AG04450 (cell line): Measurements from ENCODE around the gene GPRC5B. TPM values are rescaled to one million over a fixed set of nuclear protein-coding genes. Genes with fewer than 3 reads are reported as not detected.

ENCODE experiments used
- CTCF ChIA-PET: fragments of 300-600, 350-600 bp; formaldehyde crosslinking; extraction: SDS; loops from one replicate; lab custom pipeline; 2022; ENCODE audit warnings: antibody characterized with exemption, inconsistent platforms; lab: Charles Lee
- POLR2A ChIA-PET: fragments of 350-600 bp; formaldehyde crosslinking; extraction: SDS; loops from one replicate; lab custom pipeline; 2021; ENCODE audit warnings: antibody characterized with exemption, inconsistent platforms; lab: Yijun Ruan, JAX
- DNase-seq: peaks from one replicate; pipeline ENCODE4 v3.0.0-alpha.2; 2011; ENCODE audit warnings: low read depth, low spot score
- H3K27ac ChIP-seq: one replicate; pipeline ENCODE4 v1.5.1; 2012; ENCODE audit warnings: low read depth, low read length, control low read depth
- H3K27me3 ChIP-seq: one replicate; pipeline ENCODE4 v1.6.0; 2012; ENCODE audit warnings: low read length; ENCODE audit not compliant: control insufficient read depth, insufficient read depth
- H3K4me3 ChIP-seq: 2 replicates; pipeline ENCODE4 v1.5.1; 2011; ENCODE audit warnings: mild to moderate bottlenecking, low read depth, low read length, control low read depth
- H3K9me3 ChIP-seq: 2 replicates; pipeline ENCODE4 v1.5.1; 2012; ENCODE audit warnings: low read length; ENCODE audit not compliant: control insufficient read depth, insufficient read depth
- polyA plus RNA-seq: library from polyadenylated mRNA; depleted of rRNA; stranded (reverse); fragments of >200 nt; gene quantifications from 2 replicates; pipeline ENCODE4 v1.2.3, GENCODE V29; 2011
- TF ChIP-seq, protein P1 (sequence below): IDR thresholded peaks from 2 replicates; pipeline ENCODE4 v1.5.1; 2011; ENCODE audit warnings: low read depth, low read length, control low read depth, inconsistent platforms

GPRC5B gene
- polyA plus RNA-seq, 1 experiment = 30.6 TPM

DNA sequence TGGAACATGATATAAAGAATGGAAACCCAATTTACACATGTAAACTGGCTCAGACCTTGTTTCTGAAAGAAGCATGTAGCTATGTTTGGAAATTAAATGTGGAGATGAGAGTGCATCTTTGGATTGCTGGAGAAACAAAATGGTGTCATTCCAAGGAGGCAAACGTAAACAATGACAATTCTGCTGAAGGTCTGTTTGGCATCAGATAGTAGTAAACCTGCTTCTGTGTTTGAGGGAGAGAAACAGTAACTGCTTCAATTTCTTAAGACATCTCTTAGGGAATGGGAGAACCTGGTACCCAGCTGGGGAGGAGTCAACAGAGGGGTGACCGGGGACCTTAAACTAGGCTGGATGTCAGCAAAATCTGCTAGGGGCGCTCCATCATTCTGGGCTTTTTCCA, 23.5 kb downstream of the GPRC5B start:
- Histone ChIP-seq H3K27ac (no peak overlapping the region), H3K4me3 (no peak overlapping the region), H3K27me3 (no peaks in the 10 kb centered on the region), H3K9me3 (no peaks in the 10 kb centered on the region)
- DNase-seq = no peak
- ChIA-PET POLR2A (no interaction called here), CTCF (interaction anchor here (0.9 kb wide), 1 partner anchor 303 kb away, joined by 5 read pairs; no protein-coding TSS in a partner anchor)
- TF ChIP-seq, protein P1, sequence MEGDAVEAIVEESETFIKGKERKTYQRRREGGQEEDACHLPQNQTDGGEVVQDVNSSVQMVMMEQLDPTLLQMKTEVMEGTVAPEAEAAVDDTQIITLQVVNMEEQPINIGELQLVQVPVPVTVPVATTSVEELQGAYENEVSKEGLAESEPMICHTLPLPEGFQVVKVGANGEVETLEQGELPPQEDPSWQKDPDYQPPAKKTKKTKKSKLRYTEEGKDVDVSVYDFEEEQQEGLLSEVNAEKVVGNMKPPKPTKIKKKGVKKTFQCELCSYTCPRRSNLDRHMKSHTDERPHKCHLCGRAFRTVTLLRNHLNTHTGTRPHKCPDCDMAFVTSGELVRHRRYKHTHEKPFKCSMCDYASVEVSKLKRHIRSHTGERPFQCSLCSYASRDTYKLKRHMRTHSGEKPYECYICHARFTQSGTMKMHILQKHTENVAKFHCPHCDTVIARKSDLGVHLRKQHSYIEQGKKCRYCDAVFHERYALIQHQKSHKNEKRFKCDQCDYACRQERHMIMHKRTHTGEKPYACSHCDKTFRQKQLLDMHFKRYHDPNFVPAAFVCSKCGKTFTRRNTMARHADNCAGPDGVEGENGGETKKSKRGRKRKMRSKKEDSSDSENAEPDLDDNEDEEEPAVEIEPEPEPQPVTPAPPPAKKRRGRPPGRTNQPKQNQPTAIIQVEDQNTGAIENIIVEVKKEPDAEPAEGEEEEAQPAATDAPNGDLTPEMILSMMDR = no peak

DNA sequence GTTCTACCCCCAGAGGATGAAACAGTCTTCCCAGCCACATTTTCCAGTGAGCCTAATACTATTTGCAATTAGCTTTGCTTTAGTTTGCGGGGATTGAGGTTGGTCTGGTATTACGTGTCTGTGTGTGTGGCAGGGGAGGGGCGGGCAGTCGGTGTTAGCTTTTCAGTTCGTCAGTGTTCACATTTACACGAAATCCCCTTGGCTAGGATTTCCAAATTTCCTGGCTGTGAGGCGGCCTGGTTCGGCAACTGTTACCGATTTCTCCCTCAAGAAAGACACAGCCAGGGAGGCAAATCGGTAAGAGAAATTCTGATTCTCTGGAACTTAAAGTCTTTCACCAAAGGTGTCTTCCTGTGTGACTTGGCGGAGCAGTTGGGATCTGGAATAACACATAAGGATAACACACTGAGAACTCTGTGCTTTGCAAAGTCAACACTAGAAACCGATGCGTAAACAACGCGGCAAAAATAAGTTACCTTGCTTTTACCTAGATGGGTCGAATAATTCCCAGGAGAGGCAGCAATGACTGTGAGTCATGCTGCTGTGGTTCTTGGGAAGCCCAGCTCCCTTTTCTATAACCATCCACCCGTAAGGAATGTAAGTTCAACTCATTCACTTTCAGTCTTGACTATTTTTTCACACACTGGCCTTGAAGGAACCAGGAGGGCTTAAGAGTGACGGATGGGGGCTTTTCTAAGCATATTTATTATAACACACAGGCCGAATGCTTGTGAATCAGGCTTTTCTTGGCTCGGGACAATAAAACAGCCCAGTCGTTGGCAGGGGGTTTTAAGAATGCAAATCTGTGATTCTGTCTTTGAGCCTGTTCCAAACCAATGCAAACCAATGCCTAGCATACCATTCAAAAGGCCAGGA, 24.2 kb downstream of the GPRC5B start:
- CTCF ChIA-PET = interaction anchor here (0.7 kb wide), 1 partner anchor 267 kb away, joined by 3 read pairs; no protein-coding TSS in a partner anchor
- TF ChIP-seq, protein P1 = no peak
- H3K27me3 ChIP-seq = no peaks in the 10 kb centered on the region
- POLR2A ChIA-PET = interaction anchor here (1.1 kb wide), 1 partner anchor 15 kb away, joined by 4 read pairs; no protein-coding TSS in a partner anchor
- H3K27ac ChIP-seq = peak overlapping the region; percentile 59
- peak; percentile 34 for DNase-seq
- no peak overlapping the region for H3K4me3 ChIP-seq
- no peaks in the 10 kb centered on the region for H3K9me3 ChIP-seq

DNA sequence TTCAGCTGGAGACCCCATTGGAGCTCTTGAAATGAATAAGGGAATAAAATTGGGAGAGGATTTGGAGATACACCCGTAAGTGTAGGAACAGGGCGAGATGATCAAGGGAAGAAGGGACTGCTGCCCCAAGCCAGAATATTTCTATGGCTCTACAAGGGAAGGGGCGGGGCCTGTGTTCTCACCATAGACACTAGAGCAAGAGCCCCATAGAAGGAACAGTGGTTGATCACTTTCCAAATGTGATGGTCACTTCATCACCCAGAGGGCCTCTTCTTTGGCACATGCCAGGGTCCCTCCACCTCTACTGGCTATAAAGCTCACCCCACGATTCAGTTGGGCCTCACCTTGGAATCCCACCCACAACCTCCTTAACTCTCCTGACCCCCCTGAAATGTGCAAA, 25.0 kb downstream of the GPRC5B start:
- POLR2A ChIA-PET = interaction anchor here (1.1 kb wide), 1 partner anchor 14 kb away, joined by 4 read pairs; no protein-coding TSS in a partner anchor

GRCh38 chr16:19859166-19859565, 25.5 kb downstream of the GPRC5B start:
- Histone ChIP-seq H3K27ac (no peak overlapping the region), H3K27me3 (no peaks in the 10 kb centered on the region), H3K4me3 (no peak overlapping the region), H3K9me3 (no peaks in the 10 kb centered on the region)
- DNase-seq = no peak
- CTCF ChIA-PET = no interaction called here
- TF ChIP-seq, protein P1 = no peak
- POLR2A ChIA-PET = no interaction called here

More for the DNA sequence above, 25.0 kb downstream of the GPRC5B start:
- no peaks in the 10 kb centered on the region for H3K27me3 ChIP-seq
- no peak overlapping the region for H3K27ac ChIP-seq
- TF ChIP-seq, protein P1 = no peak
- DNase-seq = no peak
- CTCF ChIA-PET = interaction anchor here (0.7 kb wide), 1 partner anchor 266 kb away, joined by 3 read pairs; no protein-coding TSS in a partner anchor
- no peaks in the 10 kb centered on the region for H3K9me3 ChIP-seq
- H3K4me3 ChIP-seq = no peak overlapping the region

- ChIA-PET POLR2A (no interaction called here), CTCF (no interaction called here)
- Histone ChIP-seq H3K27ac (no peak overlapping the region), H3K27me3 (no peaks in the 10 kb centered on the region), H3K4me3 (no peak overlapping the region), H3K9me3 (no peaks in the 10 kb centered on the region)
- no peak for DNase-seq
- TF ChIP-seq, protein P1 = no peak
These were observed 26.2 kb downstream of the GPRC5B start for GRCh38 chr16:19858340-19859018.
